ENCODE measurements around the gene TWSG1.
A peak's percentile ranks its signal among the peaks of the same experiment; 100 is the strongest.

The TWSG1 gene

DNA sequence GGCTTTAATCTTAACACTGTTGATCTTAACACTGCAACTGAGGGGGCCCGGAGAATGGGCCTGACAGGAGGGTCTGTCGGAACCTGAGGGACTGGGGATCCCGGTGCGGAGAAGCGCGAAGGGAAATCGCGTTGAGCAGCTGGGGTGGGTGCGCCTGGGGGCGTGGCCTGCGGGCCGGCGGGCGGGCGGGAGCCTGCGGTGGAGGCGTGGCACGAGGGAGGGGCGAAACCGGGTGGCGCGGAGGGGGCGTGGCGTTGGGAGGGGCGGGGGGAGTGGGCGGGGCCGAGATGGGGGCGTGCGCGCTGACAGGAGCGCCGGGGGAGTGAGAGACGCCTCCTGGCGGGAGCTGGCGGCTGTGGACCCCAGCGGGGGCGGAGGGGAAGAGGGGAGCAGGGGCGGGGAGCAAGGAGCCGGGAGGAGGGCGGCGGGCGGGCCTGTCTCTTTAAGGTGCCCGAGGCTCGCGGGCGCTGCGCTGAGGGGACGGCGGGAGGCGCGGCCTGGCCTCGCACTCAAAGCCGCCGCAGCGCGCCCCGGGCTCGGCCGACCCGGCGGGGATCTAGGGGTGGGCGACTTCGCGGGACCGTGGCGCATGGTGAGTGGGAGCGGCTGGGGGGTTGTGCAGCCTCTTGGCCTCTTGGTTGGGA lies at the start of gene TWSG1:
Gene TWSG1, plus strand, starts transcription at position 445 of the 644 bp plus-strand sequence. CDS start 2,457 bp downstream, outside the sequence.
- DNase-seq = peak; percentile 36

DNA sequence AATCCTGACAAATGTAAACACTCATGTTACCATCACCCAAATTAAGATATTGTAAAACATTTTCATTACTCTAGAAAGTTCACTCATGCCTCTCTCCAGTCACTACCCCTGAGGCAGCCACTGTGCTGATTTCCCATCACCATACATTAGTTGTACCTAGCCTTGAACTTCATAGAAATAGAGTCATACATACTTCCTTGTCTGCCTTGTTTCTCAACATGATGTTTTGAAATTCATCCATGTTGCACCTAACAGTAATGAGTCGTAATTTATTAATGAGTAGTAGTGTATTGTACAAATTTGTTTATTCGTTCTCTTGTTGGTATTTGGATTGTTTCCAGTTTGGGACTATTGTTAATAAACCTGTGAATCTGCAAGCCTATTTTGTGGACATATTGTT lies 49.0 kb upstream of the TWSG1 start:
- no peak for DNase-seq

DNA sequence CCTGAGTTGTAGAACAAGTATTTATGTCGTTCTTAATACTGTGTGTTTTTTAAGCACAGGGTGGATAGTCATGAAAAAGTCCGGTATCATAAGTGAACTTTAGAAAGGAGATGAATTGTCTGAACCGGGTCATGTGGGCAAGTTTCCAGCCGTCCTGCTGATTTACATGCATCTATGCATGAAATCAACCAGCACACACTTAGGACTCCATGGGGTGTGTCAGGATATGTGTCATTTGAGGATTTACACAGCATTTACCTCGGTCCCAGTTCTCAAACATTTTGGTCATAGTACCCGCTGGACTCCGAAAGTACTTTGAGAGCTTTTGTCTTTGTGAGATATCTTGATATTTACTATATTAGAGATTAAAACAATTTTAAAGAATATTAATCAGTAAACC lies 47.5 kb upstream of the TWSG1 start:
- DNase-seq = no peak

DNA sequence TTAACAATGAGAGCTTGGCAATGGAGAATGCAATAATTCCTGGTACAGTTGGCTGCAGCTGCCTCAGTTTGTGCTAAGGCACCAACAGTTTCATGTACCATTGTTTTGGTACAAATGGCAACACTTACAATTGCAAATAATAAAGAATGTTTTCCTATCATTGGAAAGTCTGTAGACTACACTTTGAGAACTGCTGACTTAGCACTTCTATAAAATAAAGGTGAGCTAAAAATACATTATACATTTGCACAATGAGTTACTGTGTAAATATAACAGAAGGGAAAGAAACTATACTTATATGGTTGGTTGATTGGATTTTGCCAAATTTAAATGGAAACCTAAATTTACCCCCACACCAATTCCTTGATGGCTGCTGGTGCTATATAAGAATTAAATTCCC lies 44.9 kb upstream of the TWSG1 start:
- no peak for DNase-seq

DNA sequence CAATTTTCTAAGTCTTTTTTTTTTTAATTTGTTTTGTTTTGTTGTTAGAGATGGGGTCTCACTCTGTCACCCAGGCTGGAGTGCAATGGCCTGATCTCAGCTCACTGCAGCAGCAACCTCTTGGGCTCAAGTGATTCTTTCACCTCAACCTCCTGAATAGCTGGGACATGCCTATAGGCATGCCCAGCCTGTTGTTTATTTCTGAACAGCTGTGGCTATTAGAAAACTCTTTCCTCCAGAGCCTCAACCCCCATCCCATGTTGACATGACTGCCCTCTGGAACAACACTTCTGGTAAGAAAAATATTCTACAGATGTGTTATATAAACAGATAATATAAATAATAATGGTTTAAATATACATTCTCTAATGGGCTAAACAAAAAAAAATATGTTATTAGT lies 44.4 kb upstream of the TWSG1 start:
- no peak for DNase-seq

DNA sequence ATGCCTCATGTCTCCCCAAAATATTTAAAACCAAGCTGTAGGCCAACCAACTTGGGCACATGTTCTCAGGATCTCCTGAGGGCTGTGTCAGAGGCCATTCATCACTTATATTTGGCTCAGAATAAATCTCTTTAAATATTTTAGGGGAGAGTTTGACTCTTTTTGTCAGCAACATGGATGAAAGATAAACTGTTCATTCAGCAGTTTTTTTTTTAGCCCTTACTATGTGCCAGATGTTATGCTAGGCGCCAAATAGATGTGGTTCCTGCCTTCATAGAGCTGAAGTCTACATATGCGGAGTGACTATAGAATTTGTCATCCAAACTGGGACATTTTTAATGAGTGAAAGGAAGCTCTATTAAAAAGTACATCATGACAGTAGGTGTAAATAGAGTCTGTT lies 42.5 kb upstream of the TWSG1 start:
- DNase-seq = no peak

DNA sequence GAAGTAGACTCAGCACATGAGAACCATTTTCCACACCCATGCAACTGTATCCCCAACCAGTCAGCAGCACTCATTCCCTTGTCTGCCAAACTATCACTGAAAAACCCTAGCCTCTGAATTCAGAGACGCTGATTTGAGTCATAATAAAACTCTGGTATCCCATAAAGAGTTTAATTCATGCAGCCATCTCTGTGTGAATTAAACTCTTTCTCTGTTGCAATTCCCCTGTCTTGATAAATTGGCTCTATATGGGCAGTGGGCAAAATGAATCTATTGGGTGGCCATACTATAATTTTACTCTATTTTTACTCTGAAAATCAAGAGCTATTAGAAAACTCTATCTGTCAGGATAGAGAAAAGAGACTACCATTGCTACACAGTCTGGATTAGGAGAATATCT lies 40.6 kb upstream of the TWSG1 start:
- DNase-seq = no peak

DNA sequence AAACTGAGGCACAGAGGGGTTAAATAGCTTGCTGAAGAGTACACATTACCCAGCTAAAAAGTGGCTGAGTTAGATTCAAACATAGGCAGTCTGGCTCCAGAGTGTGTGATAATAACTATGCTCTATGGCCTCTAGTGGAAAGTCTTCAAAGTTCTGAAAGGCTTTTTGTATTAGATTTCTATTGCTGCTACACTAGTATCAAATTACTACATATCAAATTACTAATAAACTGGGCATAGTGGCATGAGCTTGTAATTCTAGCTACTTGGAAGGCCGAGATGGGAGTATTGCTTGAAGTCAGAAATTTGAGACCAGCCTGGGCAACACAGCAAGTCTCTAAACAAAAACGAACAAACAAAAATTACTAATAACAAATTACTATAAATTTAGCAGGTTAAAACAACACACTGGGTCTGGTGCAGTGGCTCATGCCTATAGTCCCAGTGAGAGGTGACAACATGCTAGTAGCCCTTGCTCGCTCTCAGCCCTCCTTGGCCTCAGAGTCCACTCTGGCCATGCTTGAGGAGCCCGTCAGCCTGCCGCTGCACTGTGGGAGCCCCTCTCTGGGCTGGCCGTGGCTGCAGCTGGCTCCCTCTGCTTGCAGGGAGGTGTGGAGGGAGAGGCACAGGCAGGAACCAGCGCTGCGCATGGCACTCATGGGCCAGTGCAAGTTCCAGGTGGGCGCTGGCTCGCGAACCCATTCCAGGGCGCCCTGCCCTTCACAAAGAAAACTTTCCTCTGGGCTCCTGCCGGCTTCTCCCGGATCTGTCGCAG lies 38.2 kb upstream of the TWSG1 start:
- DNase-seq = no peak

DNA sequence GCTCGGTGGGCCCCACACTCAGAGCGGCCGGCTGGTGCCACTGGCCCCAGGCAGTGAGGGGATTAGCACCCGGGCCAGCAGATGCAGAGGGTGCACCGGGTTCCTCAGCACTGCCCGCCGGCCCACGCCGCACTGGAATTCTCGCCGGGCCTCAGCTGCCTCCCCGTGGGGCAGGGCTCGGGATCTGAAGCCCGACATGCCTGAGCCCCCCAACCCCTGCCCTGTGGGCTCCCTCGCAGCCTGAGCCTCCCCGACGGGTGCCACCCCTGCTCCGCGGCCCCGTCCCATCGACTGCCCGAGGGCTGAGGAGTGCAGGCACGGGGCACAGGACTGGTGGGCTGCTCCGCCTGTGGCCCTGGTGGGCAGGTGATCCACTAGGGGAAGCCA lies 37.6 kb upstream of the TWSG1 start:
- DNase-seq = no peak

DNA sequence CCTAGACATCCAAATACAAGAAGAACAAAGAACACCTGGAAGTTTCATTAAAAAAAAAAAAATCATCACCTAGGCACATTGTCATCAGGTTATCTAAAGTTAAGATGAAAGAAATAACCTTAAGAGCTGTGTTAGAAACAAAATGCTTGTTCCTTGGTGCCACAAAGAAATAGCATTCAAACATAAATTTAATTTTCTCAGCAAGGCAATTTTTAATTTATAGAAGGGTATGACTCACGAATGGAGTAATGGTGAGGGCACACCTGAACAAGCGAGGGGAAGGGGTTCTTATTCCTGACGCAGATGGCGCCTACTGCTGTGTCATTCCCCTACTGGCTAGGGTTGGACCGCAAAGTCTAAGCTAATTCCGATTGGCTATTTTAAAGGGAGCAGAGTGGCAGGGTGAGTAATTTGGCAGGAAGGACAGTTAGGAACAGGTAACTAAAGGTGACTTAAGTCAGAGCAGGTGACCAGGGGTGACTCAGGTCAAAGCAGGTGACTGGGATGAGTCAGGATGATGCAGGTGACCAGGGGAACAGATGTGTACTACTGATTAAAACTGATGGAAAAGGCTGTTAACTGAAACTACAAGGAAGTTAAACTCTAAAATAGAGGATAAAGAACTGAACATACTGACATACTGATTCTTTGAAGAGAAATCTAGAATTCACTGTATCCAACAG lies 30.0 kb upstream of the TWSG1 start:
- DNase-seq = no peak

DNA sequence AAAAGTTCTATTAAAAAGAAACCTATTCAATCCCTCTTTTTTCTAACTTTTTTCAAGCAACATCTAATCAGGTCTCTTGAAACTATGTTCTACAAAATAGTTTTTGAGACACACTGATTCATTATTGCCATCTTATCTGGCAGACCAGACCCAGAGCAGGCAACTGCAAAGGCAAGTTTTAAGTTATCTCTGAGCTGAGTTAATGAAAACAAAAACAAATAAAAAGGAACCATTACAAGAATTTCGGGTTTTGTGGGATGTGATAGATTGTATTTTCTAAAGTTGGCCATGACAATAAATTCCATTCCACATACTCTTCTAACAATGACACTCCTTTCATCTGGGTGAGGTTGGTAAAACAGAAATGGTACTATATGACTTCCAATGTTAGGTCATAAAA lies 15.2 kb upstream of the TWSG1 start:
- no peak for DNase-seq

DNA sequence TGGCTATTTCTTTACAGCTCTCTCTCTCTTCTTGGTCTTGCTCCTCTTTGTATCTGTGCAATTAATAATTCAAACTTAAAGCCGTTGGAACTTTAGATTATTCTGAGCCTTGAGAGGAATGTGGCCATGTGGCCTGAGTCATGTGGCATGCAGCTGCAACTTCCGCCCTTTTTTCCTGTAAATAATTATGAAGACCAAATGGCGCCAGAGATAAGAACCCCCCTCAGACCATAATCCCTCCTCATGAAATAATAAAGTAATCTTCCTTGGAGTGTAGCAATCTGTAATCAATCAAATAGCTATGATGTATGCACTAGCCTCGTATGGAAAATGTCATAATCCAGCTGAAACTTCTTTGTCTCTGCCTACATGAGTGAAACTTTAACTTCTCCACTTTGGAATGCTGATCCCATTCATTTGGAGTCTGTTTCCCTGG lies 13.5 kb upstream of the TWSG1 start:
- DNase-seq = no peak

DNA sequence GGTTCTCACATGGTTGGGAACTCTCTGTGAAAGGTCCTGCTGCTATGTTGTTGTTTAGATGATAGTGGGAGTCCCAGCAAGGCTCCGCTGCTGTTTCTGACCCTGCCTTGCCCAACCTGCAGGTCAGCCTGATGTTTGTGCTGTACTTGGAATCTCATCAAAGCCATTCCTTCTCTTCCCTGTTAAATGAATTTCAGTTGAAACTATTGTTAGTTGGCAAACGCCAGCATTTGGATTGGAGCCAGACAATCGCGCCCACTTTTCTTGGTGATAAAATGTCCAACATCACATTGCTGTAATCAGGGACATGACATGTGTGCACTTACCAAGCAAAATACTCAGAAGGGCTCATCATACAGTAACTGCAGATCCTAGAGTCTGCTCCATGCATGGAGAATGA lies 12.8 kb upstream of the TWSG1 start:
- DNase-seq = no peak

DNA sequence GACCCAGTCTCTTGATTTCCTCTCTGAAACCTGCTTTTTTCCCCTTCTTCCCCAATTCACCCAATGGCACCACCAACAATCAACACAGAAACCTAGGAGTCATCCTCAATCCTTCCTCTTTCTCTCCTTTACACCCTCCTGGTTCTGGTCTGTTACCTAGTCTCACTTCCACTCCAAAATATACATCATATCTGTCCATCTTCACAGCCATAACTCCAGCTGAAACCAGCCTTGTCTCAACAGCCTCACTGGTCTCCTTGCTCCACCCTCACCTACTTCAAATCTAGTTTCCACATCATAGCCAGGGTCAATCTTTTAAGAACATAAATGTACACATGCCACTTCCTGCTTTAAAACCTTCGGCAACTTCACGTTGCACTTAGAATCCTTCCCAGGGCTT lies 11.8 kb upstream of the TWSG1 start:
- no peak for DNase-seq

DNA sequence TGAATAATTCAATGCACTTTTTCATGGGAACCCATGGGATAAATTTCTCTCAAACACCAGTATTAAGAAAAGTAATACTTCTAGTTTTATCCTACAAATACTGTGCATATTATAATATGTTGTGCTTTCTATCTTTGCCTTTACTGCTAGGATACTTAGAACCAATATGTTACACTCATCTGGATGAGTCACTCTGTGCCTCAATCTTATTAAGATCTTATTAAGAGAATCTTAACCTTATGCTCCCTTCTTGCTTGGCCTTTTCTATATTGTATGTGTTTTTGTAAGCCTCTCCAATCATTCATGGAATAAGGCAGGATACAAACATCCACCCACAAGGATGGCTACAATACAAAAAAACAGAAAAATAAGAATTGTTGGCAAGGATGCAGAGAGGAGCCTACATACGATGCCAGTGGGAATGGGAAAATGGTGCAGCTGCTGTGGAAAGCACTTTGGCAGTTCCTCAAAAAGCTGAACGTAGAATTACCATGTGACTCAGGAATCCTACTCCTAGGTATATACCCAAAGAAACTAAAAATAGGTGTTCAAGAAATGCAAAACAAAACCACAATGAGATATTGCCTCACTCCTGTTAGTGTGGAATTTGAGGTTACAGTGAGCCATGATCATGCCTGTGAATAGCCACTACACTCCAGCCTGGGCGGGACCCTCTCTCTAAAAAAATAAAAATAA lies 10.7 kb upstream of the TWSG1 start:
- DNase-seq = no peak

DNA sequence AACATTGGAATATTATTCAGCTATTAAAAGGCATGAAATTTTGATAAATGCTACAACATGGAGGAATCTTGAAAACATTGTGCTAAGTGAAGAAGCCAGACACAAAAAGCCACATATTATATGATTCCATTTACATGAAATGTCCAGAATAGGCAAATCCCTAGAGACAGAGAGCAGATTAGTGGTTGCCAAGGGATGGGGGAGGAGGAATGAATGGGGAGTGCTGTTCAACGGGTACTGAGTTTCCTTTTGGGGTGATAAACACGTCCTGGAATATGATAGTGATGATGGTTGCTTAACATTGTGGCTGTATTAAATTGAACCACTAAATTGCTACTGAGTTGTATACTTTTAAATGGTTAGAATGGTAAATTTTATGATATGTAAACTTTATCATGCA lies 8.9 kb upstream of the TWSG1 start:
- no peak for DNase-seq

DNA sequence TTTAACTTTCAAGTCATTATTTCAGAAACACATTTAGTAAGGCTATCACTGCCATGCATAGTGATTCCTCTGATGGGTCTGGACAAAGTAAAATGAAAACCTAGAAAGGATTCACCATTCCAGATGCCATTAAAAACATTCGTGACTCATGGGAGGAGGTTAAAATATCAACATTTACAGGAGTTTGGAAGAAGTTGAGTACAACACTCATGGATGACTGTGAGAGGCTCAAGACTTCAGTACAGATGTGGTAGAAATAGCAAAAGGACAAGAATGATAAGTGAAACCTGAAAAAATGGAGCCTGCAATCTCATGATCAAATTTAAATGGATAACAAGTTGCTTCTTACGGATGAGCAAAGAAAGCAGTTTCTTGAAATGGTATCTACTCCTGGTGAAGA lies 5.8 kb upstream of the TWSG1 start:
- DNase-seq = no peak

DNA sequence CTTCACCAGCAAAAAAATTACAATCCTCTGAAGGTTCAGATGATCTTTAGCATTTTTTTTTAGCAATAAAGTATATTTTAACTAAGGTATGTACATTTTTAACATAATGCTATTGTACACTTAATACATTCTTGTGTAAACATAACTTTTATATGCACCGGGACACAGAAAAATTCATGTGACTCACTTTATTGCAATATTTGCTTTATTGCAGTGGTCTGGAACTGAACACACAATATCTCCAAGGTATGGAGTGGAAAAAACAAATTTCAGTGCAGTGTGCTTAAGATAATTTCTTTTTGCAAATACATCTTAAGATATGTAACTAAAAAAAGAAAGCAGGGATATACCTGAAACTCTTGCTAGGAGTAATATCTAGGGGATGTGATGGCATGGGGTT lies 5.1 kb upstream of the TWSG1 start:
- DNase-seq = no peak

DNA sequence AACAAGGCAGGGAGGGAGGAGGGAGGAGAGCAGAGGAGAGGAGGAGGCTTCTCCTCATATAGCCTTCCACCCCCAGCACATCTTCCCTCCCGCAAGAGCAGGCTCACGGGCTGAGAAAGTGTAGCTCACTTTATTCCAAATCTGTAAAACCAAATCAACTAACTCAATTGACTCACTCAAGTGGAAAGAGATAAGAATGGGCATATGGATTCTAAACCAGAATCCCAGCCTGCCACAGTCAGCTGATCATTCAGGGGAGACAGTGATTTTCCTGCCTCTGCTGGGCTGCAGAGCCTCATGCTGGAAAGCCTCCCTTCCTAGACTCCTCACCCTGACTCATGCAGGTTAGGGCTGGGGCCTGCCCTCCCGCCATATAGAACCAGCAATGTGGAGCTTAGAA lies 4.2 kb upstream of the TWSG1 start:
- DNase-seq = no peak

DNA sequence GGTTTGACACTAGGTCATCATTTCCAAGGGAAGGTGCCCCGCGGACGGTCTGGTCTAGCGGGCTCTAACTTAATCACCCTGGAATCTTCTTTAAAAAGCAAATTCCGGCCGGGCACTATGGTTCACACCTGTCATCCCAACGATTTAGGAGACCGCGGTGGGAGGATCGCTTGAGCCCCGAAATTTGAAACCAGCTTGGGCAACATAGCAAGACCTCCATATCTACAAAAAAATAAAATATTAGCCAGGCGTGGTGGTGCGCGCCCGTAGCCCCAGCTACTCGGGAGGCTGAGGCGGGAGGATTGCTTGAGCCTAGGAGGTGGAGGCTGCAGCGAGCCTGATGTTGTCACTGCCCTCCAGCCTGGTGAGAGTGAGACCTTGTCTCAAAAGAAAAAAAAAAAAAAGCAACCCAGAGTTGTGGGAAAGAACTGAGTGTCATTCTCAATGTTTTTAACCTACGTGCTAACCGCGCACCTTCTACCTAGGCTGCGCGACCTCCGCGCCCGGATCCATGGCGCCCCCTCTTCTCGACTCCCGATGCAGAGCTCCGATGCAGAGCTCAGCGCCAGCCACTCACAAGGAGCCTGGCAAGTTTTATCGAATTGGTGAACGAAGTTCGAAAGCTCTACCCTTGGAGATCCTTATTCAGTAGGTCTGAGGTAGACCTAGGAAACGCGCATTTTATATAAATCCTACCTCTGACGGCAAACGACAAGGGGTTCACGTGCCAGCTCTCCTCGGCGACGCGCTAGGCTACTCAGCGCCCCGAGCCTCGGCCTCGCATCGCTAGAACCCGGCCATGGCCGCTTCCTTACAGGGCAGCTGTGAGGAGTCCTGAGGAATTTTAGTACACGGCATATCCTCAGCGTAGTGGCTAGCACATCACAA lies 888 bp upstream of the TWSG1 start:
- DNase-seq = no peak

DNA sequence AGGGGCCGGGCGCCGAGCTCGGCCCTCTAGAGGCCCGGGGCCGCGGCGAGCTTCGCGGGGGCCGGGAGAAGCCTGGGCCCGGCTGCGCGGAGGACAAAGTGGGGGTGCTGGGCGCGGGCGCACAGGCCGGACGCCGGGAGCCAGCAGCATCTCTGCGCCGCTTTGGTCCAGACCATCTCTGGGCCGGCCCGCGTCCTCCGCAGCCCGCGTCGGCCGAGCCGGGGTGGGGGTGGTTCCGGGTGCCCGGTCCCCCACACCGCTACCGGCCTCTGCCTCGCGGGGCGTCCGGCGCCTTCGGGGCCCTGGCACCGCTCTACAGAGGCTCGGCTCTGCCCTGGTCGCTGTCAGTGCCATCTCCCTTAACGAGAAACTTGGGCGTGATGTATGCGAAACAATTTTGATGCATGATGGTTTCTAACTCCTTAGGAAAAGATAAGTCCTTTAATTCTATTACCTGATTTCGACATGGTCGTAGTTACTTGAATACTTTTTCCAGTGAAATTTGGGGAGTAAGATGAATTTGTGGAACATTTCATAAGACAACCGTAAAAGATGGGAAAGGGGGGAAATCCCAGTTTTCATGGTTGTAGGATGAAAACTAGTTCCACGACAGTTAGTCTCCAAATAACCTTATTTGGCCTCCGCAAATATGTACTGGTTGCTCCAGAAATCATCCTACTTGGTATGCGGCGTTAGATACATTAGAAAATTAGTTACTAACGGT lies 562 bp downstream of the TWSG1 start:
- DNase-seq = peak; percentile 18

DNA sequence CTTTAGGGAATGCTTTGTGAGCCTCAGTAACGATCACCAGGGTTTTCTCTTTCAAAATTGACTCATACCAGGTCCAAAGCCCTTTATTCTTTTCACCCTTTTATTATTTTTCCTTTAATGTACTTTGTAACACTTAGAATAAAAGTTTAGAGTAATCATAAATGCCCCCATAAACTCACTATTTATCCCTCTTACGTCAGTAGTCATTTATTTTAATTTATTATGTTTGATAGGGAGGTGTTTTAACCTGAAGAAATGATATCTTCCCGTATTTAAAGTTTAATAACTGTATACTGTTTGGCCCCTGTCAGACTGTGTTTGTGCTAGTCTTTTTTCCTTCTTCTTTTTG lies 1.1 kb downstream of the TWSG1 start:
- DNase-seq = no peak
